Femur (tissue), 1 donor: ENCODE measurements around the gene METTL16.
"Not testable (repeated sequence)": the region's sequence is repeated elsewhere in the genome, so short reads cannot be mapped to it uniquely, and the experiment has no call there.

Experiments used
- DNase-seq: peaks from one replicate; pipeline ENCODE4 v3.0.0-alpha.2; 2017

The METTL16 gene, protein sequence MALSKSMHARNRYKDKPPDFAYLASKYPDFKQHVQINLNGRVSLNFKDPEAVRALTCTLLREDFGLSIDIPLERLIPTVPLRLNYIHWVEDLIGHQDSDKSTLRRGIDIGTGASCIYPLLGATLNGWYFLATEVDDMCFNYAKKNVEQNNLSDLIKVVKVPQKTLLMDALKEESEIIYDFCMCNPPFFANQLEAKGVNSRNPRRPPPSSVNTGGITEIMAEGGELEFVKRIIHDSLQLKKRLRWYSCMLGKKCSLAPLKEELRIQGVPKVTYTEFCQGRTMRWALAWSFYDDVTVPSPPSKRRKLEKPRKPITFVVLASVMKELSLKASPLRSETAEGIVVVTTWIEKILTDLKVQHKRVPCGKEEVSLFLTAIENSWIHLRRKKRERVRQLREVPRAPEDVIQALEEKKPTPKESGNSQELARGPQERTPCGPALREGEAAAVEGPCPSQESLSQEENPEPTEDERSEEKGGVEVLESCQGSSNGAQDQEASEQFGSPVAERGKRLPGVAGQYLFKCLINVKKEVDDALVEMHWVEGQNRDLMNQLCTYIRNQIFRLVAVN

DNA sequence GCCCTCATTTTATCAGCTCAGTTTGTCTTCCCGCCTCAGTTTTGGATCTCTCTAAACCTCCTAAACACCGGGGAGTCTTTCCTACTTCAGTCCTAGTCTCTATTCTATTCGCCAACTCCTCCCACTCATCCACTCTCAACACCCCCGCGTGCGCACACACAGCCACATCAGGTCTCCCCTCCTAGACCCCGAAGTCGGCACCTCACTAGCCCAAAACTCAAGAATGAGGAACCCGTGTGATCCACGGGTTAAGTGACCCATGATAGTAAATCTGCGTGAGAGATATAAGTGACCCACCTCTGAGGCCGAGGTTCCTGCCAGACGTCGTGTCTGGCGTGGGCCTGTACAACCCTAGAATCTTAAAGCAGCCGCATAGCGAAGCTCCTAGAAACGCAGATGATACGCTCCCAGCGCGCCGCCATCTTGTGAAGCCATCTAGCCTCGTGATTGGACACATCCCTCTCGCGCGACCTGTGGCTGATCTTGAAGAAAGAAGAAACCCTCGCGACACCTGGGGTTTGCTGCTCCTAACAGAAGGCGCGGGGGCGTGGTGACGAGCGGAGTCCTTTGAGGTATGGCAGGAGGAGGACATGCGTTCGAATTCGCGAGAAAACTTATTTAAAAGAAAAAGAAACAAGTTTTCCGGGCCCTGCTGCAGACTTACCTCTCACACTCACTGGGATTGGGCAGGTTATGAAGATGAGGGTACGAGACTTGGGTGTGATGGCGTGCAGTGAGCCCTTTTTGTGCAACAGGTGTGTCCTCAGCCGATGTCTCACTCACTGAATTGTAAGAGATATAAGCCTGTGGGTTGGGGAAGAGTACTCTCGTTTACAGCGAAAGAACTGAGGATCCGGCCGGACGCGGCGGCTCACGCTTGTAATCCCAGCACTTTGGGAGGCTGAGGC lies at the start of gene METTL16:
TSS of gene METTL16 (minus strand) at position 427 of the 908 bp plus-strand sequence. CDS start 9,557 bp downstream, outside the sequence.
- peak; percentile 98 for DNase-seq

DNA sequence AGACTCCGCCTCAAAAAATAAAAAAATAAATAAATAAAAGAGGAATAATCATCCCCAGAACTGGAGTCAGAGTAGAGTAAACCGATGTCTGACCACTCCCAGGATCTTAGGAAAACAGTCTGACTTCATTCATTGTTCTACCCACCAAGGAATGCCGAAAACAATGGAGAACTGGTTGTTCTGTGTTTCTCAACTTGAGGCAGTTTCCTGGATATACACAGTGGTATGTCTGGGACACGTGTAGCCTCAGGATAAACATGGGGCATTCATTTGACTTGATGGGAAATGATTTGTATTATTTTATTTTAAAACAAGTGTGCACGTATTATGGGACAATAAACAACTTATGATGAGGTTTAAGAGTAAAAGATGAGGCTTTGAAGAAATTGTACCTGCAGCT lies 49.0 kb upstream of the METTL16 start:
- no peak for DNase-seq

DNA sequence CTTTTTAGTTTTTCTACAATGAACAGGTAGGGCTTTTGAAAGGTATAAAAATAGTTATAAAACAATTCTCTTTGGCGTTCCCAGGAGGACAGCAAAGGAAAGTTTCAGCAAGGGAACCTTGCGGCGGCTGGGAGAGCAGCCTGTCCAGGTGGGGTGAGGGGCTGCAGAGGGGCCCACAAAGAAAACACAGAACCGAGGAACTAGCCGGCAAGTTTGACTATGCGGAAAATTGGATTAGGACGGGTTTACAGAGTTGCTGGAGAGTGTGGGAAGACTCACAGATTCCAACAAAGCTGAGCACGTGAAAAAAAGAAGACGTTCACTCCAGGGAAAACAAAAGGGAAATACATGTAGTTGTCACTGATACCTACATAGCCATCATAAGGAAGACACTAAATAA lies 40.2 kb upstream of the METTL16 start:
- no peak for DNase-seq

DNA sequence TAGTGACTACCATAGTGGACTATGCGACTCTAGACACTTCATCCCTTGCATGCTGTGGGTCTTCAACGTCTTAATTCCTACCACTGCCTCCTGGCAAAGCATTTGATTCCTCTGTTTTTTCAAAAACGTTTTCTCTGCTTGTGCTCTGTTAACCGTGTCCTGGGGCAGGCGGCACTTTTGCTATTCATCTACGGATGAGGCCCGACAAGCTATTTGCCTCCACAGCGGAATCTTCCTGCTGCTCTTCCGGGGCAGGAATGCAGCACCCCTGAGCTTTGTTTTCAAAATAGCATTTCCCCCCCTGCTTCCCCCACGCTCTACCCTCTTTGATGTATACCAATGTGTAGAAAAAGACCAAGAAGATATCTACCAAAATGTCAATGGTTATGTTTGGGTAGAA lies 39.8 kb upstream of the METTL16 start:
- no peak for DNase-seq

DNA sequence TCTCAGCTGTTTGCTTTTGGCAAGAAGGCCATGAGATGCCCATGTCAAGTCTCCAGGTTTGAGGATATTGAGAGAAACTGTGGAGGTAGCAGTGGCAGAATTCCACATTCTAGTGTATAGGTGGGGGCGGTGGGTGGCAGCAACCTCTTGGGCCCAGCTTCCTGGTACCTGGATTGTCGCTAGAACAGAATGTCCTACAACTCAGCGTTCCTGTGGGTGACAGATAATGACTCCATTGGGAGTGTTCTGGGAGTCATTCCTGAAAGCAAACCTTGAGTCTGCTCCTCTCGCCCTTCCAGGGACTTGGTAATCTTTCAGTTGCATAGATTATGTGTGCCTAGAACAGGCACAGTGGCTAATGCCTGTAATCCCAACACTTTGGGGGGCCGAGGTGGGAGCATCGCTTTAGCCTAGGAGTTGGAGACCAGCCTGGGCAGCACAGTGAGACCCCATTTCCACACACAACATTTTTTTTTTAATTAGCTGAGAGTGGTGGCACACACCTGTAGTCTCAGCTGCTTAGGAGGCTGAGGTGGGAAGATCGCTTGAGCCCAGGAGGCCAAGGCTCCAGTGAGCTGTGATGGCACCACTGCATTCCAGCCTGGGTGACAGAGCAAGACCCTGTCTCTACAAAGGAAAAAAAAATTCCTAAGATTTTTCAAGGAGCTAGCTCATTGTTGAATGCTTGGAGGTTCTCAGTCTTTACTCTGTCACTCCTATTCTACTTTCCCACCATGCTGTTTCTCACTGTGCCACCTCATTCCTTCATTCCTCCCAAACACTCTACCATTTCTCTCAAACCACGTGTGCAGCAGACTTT lies 37.9 kb upstream of the METTL16 start:
- DNase-seq, result no peak

DNA sequence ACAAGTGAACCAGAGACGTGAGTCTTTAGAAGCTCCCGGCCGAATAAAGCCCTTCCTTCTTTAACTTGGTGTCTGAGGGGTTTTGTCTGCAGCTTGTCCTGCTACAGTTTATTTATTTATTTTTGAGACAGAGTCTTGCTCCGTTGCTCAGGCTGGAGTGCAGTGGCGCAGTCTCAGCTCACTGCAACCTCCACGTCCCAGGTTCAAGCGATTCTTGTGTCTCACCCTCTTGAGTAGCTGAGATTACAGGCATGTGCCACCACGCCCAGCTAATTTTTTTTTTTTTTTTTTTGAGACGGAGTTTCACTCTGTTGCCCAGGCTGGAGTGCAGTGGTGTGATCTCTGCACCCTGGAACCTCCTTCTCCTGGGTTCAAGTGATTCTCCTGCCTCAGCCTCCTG lies 36.3 kb upstream of the METTL16 start:
- not testable (repeated sequence) for DNase-seq

DNA sequence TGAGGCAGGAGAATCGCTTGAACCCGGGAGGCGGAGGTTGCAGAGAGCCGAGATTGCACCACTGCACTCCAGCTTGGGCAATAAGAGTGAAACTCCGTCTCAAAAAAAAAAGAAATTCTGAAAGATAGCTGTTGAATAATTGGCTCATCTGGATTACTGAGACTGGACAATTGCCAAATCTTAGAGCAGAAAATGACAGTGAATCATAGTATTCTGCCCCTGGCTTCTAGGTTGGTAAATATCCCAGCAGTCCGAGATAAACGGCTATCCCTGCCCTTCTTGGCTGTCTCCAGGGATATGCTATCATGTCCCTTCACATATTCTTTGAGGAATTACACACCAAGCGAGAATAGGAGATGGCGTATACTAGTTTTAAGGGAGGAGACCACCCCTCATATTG lies 35.5 kb upstream of the METTL16 start:
- DNase-seq, result no peak

DNA sequence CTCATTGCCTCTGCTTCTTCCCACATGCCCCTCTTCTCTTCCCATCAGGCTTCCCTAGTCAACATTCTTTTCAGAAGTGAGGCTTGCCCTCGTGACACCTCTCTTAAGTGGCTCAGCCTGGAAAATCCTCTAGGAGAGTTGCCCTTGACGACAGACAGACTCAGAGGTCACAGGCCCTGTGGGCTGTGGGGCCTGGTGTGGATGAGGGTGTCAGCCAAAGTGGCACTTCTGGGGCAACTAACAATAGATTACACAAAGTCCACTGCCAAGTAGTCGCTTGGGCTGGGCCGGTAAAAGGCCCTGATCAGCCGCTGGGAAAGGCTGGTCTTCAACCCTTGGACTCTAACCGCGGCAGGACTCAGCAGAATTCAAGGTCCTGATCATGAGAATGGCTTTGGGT lies 33.7 kb upstream of the METTL16 start:
- DNase-seq, result no peak

DNA sequence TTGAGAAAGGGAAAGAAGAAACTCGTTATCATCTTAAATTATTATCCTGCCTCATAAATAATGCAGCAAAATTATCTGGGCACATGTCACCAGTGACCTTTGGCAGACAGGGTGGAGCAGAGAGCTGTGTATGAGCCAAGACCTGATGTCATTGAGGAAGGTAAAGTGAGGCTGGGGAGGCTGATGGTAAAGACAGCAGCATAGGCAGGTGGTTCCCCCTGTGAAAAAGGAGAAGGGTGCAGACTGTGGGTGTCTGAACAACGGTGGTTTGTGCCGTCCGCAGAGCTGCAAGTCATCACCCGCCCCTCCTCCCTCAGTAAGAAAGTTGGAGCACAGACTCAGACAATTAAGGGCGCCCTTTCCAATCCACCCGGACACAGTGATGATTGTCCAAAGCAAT lies 30.8 kb upstream of the METTL16 start:
- DNase-seq, result no peak

DNA sequence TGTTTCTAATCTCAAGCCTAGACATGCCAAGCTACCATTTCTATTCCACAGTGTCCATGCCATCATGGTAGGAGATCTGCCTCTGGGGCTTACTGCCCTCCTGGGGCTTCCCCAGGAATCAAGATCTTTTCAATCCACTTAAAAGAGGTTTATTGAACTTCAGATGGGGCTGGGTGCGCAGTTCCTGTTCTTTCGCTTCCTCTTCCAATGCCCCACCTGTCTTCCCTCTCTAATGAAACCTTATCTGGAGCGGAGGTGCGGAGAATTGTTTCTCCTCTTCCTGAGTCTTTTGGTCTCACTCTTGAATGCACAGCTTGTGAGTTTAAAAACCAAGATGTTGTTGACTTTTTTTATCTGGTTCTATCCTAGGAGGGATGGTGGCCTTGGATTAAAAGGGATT lies 30.4 kb upstream of the METTL16 start:
- DNase-seq, result no peak

DNA sequence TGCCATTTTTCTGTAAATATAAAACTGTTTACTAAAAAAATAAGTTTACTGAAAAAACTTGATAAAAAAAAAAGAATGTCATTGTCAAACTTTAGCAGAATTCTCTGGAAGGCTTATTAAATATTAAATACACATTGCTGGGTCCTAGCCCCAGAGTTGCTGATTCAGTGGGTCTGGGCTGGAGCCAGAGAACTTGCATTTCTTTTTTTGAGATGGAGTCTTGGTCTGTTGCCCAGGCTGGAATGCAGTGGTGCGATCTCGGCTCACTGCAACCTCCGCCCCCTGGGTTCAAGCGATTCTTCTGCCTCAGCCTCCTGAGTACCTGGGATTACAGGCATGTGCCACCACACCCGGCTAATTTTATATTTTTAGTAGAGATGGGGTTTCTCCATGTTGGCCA lies 25.9 kb upstream of the METTL16 start:
- not testable (repeated sequence) for DNase-seq

DNA sequence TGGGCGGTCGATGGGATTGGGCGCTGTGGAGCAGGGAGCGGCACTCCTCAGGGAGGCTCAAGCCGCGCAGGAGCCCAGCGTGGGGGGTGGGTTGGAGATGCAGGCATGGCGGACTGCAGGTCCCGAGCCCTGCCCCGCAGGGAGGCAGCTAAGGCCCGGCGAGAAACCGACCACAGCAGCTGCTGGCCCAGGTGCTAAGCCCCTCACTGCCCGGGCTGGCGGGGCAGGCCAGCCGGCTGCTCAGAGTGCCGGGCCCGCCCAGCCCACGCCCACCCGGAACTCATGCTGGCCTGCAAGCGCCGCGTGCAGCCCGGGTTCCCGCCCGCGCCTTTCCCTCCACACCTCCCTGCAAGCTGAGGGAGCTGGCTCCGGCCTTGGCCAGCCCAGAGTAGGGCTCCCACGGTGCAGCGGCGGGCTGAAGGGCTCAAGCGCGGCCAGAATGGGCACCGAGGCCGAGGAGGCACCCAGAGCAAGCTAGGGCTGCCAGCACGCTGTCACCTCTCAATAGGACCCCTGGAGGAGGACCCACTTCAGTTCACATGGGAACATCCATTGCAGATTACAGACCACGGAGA lies 20.5 kb upstream of the METTL16 start:
- DNase-seq, result no peak

DNA sequence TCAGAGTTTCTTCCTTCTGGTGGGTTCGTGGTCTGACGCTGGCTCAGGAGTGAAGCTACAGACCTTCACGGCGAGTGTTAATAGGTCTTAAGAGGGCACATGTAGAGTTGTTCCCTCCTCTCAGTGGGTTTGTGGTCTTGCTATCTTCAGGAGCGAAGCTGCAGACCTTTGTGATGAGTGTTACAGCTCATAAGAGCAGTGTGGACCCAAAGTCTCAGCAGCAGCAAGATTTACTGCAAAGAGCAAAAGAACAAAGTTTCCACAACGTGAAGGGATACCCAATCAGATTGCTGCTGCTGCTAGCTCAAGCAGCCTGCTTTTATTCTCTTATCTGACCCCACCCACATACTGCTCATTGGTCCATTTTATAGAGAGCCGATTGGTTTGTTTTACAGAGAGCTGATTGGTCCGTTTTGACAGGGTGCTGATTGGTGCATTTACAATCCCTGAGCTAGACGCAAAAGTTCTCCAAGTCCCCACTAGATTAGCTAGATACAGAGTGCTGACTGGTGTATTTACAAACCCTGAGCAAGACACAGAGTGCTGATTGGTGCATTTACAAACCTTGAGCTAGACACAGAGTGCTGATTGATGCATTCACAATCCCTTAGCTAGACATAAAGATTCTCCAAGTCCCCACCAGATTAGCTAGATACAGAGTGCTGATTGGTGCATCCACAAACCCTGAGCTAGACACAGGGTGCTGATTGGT lies 19.7 kb upstream of the METTL16 start:
- DNase-seq, result not testable (repeated sequence)

DNA sequence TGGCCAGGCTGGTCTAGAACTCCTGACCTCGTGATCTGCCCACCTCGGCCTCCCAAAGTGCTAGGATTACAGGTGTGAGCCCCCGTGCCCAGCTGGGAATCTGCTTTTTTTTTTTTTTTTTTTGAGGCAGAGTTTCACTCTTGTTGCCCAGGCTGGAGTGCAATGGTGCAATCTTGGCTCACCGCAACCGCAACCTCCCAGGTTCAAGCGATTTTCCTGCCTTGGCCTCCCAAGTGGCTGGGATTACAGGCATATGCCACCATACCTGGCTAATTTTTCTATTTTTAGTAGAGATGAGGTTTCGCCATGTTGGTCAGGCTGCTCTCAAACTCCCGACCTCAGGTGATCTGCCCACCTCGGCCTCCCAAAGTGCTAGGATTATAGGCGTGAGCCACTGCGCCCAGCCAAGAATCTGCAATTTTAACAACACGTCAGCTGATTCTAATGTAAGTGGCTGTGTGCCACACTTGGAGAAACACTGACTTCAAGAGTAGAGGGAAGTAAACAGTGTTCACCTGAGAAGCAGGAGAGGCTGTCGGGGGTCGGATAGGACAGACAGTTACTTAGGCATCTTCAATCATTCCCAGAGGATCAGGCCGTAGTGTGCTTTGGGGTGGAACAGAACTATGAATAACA lies 10.2 kb upstream of the METTL16 start:
- not testable (repeated sequence) for DNase-seq

DNA sequence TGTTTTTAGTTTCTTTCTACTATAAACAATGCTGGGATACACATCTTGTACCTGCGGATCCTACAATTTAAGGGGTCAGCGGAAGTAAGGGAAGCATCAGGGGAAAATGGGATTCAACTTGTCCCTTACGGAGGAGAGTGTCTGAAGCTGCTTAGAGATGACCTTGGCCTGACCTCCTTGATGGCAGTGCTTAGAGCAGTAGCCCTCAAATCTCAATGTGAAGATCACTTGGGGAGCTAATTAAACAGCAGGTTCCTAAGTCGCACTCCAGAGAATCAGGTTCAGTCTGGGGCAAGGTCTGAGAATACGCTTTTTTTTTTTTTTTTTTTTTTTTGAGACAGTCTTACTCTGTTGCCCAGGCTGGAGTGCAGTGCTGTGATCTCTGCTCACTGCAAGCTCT lies 9.6 kb upstream of the METTL16 start:
- DNase-seq, result no peak

DNA sequence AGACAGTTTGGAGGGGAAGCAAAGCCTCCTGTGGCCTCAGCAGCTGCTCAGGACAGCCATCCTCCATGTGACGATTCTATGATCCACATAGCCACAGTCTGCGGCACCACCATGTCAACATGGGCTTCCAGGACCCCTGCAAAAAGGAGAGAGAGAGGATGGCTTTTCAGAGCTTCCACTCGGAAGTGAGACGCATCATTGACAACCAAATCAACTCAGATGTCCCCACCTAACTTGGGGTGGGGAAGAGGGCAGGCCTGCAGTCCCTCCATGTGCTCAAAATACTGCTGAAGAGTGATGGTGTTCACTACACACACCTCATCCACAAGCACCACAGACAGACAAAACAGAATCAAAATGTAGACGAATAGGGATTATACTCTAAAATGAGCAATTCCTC lies 5.9 kb upstream of the METTL16 start:
- no peak for DNase-seq

DNA sequence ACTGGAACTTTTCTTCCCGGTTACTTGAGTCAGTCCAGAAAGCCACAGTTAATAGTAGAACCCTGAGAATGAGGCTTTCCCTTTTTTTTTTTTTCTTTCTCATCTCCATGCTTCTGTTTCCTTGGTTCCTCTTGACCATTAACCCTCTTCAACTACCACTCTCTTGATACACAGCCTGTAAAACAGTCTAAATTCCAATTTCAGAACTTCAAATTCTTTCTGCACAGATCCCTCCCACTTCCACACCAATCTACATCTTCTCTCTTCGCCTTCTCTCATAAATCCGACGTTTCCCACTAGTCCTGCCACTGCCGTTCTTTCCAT lies 588 bp downstream of the METTL16 start:
- no peak for DNase-seq

DNA sequence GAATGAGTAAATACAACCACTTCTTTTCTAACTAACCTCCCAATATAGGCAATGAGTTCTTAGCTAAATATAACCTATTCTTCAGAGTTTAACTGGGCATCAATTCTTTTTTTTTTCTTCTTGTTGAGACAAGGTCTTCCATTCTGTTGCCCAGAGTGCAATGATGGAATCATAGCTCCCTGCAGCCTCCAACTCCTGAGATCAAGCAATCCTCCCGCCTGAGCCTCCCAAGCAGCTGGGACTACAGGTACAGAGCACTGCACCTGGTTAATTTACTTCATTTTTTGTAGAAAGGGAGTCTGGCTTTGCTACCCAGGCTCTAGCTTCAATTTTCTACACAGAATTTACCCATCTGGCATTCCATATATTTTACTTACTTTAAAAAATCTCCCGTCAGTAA lies 1.1 kb downstream of the METTL16 start:
- DNase-seq, result no peak

DNA sequence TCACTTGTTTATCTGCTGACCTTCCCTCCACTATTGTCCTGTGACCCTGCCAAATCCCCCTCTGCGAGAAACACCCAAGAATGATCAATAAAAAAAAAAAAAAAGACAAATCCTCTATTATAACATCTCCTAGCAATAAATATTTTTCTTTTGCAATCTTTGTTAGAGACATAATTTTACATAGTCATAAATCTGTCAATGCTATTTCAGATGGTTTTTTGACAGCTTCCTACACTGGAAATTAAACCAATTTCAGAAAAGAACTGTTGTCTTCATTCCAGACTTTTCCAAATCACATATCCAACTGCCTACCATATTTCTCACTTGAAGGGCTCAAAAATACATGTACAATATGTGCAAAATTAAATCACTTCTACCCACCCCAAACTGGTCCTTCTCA lies 3.7 kb downstream of the METTL16 start:
- no peak for DNase-seq

DNA sequence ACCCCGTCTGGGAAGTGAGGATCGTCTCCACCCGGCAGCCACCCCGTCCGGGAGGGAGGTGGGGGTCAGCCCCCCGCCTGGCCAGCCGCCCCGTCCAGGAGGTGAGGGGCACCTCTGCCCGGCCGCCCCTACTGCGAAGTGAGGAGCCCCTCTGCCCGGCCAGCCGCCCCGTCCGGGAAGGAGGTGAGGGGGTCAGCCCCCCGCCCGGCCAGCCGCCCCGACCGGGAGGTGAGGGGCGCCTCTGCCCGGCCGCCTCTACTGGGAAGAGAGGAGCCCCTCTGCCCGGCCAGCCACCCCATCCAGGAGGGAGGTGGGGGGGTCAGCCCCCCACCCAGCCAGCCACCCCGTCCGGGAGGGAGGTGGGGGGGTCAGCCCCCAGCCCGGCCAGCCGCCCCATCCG lies 4.7 kb downstream of the METTL16 start:
- not testable (repeated sequence) for DNase-seq

DNA sequence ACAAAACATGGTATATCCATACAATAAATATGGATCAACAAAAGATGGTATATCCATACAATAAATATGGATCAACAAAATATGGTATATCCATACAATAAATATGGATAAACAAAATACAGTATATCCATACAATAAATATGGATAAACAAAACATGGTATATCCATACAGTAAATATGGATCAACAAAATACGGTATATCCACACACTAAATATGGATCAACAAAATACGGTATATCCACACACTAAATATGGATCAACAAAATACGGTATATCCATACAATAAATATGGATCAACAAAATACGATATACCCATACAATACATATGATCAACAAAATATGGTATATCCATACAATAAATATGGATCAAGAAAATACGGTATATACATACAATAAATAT lies 8.1 kb downstream of the METTL16 start:
- DNase-seq, result no peak
